Glomerular endothelial cell (primary cell): ENCODE data around the gene CYP2B6. TPM values are rescaled to one million over a fixed set of nuclear protein-coding genes. Genes with fewer than 3 reads are reported as not detected.
A peak's percentile ranks its signal among the peaks of the same experiment; 100 is the strongest.
"Not testable (repeated sequence)": the region's sequence is repeated elsewhere in the genome, so short reads cannot be mapped to it uniquely, and the experiment has no call there.

ENCODE experiments used
- DNase-seq: peaks from one replicate; pipeline ENCODE4 v3.0.0-alpha.2; 2011; ENCODE audit warnings: low read depth, low spot score; ENCODE audit errors: extremely low read depth
- total RNA-seq: library from RNA; depleted of rRNA; stranded (reverse); fragments of >200 nt; gene quantifications from 2 replicates; pipeline ENCODE4 v1.2.3, GENCODE V29; 2015

CYP2B6 gene
- total RNA-seq = not detected in 2 replicates

GRCh38 chr19:40990972-40991381, at the start of gene CYP2B6:
TSS of gene CYP2B6 (plus strand) at chr19:40991282. CDS start at chr19:40991306, 24 bp downstream.
- DNase-seq = no peak

DNA sequence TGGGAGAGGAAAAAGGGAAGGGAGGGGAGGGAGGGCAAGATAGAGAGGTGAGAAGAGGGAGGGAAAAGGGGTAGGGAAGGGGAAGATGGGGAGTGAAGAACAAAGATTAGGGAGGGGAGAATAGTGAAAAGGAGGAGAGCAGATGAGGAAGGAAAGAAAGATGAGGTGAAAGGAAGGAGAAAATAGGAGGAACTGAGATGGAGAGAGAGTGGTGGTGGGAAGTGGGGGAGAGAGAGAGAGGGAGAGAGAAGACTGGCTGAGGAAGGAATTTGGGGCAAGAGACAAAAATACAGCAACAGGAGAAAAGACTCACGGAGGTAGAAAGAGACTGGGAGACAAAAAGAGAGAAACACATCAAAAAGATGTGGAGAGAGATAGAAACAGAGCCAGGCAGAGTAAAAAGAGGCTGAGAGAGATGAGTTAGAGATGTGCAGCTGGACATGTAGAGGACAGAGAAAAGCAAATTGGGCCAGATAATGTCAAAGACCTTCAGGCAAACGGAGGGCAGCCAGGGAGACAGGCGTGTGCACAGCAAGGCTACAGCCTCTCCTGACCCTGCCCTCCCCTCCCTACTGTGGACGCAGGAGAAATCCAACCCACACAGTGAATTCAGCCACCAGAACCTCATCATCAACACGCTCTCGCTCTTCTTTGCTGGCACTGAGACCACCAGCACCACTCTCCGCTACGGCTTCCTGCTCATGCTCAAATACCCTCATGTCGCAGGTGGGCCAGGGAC, 49.4 kb upstream of the CYP2B6 start:
- DNase-seq = no peak

- DNase-seq = no peak
Observed at GRCh38 chr19:40945645-40946044, 45.4 kb upstream of the CYP2B6 start.

GRCh38 chr19:40947114-40947513, 44.0 kb upstream of the CYP2B6 start:
- DNase-seq = no peak

GRCh38 chr19:40947573-40947972, 43.5 kb upstream of the CYP2B6 start:
- DNase-seq = no peak

- no peak for DNase-seq
Observed at GRCh38 chr19:40948580-40949299, 42.3 kb upstream of the CYP2B6 start.

DNA sequence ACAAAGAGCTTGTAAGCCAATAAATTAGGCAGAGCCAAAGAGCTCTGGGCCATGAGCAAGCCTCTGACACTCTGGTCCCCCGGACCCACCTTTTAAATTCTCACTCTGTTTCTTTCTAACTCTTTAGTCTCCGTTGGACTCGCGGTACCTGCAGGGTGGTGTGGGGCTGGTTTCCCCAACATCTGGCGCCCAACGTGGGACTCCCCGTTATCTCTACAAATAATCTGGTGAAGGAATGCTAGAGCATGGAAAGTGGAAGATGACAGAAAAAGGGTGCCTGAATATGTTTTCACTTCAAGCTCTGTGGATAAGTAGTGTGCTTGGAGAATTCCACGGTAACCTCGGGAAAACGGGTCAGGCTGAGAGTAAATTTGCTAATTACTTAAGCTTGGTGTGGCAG, 36.5 kb upstream of the CYP2B6 start:
- DNase-seq = no peak

- no peak for DNase-seq
Observed at GRCh38 chr19:40959338-40959737, 31.7 kb upstream of the CYP2B6 start.

GRCh38 chr19:40960062-40960685, 30.9 kb upstream of the CYP2B6 start:
- DNase-seq = no peak

GRCh38 chr19:40960780-40961179, 30.3 kb upstream of the CYP2B6 start:
- DNase-seq = no peak

- no peak for DNase-seq
Observed at GRCh38 chr19:40962460-40962961, 28.6 kb upstream of the CYP2B6 start.

GRCh38 chr19:40964361-40964760, 26.7 kb upstream of the CYP2B6 start:
- DNase-seq = not testable (repeated sequence)

DNA sequence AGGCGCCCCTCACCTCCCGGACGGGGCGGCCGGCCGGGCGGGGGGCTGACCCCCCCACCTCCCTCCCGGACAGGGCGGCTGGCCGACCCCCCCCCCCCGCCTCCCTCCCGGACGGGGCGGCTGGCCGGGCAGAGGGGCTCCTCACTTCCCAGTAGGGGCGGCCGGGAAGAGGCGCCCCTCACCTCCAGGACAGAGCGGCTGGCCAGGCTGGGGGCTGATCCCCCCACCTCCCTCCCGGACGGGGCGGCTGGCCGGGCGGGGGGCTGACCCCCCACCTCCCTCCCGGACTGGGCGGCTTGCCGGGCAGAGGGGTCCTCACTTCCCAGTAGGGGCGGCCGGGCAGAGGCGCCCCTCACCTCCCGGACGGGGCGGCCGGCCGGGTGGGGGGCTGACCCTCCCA, 25.7 kb upstream of the CYP2B6 start:
- DNase-seq = not testable (repeated sequence)

DNA sequence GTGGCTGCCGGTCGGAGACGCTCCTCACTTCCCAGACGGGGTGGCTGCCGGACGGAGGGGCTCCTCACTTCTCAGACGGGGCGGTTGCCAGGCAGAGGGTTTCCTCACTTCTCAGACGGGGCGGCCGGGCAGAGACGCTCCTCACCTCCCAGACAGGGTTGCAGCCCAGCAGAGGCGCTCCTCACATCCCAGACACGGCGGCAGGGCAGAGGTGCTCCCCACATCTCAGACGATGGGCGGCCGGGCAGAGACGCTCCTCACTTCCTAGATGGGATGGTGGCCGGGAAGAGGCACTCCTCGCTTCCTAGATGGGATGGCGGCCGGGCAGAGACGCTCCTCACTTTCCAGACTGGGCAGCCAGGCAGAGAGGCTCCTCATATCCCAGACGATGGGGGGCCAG, 24.5 kb upstream of the CYP2B6 start:
- DNase-seq = not testable (repeated sequence)

DNA sequence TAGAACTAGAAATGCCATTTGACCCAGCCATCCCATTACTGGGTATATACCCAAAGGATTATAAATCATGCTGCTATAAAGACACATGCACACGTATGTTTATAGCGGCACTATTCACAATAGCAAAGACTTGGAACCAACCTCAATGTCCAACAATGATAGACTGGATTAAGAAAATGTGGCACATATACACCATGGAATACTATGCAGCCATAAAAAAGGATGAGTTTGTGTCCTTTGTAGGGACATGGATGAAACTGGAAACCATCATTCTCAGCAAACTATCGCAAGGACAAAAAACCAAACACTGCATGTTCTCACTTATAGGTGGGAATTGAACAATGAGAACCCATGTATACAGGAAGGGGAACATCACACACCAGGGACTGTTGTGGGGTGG, 23.0 kb upstream of the CYP2B6 start:
- not testable (repeated sequence) for DNase-seq

DNA sequence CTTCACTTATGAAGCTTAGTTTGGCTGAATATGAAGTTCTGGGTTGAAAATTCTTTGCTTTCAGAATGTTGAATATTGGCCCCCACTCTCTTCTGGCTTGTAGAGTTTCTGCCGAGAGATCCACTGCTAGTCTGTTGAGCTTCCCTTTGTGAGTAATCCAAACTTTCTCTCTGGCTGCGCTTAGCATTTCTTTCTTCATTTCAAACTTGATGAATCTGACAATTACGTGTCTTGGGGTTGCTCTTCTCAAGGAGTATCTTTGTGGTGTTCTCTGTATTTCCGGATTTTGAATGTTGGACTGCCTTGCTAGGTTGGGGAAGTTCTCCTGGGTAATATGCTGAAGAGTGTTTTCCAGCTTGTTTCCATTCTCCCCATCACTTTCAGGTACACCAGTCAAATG, 21.4 kb upstream of the CYP2B6 start:
- not testable (repeated sequence) for DNase-seq

GRCh38 chr19:40970396-40971345, 20.4 kb upstream of the CYP2B6 start:
- not testable (repeated sequence) for DNase-seq

DNA sequence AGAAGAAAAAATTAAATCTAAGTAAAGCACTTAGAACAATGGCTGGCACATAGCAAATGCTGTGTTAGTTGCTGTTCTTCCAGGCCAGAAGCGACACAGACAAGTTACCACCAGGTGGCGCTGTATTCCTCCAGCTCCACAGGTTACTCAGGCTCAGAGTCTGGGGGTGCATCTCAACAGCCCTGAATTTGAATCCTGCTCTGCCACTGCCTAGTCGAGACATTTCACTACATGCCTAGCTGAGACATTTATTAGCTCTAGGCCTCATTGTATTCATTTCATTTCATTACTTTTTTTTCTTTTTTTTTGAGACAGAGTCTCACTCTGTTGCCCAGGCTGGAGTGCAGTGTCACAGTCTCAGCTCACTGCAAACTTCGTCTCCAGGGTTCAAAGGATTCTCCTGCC, 16.4 kb upstream of the CYP2B6 start:
- DNase-seq = peak; percentile 67

GRCh38 chr19:40976134-40976533, 14.9 kb upstream of the CYP2B6 start:
- DNase-seq = no peak

- DNase-seq = no peak
Observed at GRCh38 chr19:40976724-40977123, 14.4 kb upstream of the CYP2B6 start.
